Endothelial cell of umbilical vein (primary cell): ENCODE results near the gene ENDOG. TPM values are rescaled to one million over a fixed set of nuclear protein-coding genes. Genes with fewer than 3 reads are reported as not detected.
"Not testable (repeated sequence)": the region's sequence is repeated elsewhere in the genome, so short reads cannot be mapped to it uniquely, and the experiment has no call there.

Experiments used
- BruUV-seq: library from RNA; stranded (reverse); fragments of 400-500 nt; replicated peaks from 2 replicates; lab custom pipeline; 2021; lab: Mats Ljungman, UMichigan
- CTCF ChIA-PET: fragments of 300-600, 350-600 bp; sonication (Branson Sonifier 250); formaldehyde crosslinking; loops from one replicate; lab custom pipeline; 2021; ENCODE audit warnings: antibody characterized with exemption, inconsistent platforms; lab: Charles Lee
- POLR2A ChIA-PET: fragments of 300-600, 350-600 bp; sonication (Branson Sonifier 250); formaldehyde crosslinking; loops from one replicate; lab custom pipeline; 2021; ENCODE audit warnings: antibody characterized with exemption, inconsistent platforms; lab: Charles Lee
- DNase-seq: peaks from one replicate; pipeline ENCODE4 v3.0.0-alpha.2; 2011; ENCODE audit warnings: low read depth, low spot score
- FAIRE-seq: peaks from 2 replicates; lab custom pipeline; 2011; peaks lifted over from hg19 to GRCh38; lab: Jason Lieb, UNC
- H2AFZ ChIP-seq: 2 replicates; pipeline ENCODE4 v1.6.0; 2012; ENCODE audit warnings: low read depth, low read length, control low read depth, inconsistent platforms
- H3K27ac ChIP-seq: 2 replicates; pipeline ENCODE4 v1.5.1; 2011; ENCODE audit warnings: low read depth, mild to moderate bottlenecking, control low read depth, low read length, moderate library complexity; ENCODE audit not compliant: insufficient read depth
- H3K27me3 ChIP-seq, 2 experiments: 2 replicates each; pipeline versions ENCODE4 v1.6.0 to v1.6.1; 2011; ENCODE audit warnings: low read length in 2 of 2, mixed read lengths in 1 of 2; ENCODE audit not compliant: control insufficient read depth in 2 of 2, insufficient read depth in 2 of 2
- H3K36me3 ChIP-seq, 2 experiments: 2 replicates in 1 of 2; 3 replicates in 1 of 2; pipeline ENCODE4 v1.5.1; 2011; ENCODE audit warnings: low read length in 2 of 2, mild to moderate bottlenecking in 1 of 2, moderate library complexity in 1 of 2; ENCODE audit not compliant: control insufficient read depth in 2 of 2, insufficient read depth in 2 of 2; ENCODE audit errors: extremely low read depth in 1 of 2
- H3K4me1 ChIP-seq: 3 replicates; pipeline ENCODE4 v1.5.1; 2011; ENCODE audit warnings: mild to moderate bottlenecking, low read length; ENCODE audit not compliant: control insufficient read depth, insufficient read depth; ENCODE audit errors: extremely low read depth
- H3K4me2 ChIP-seq: 2 replicates; pipeline ENCODE4 v1.6.1; 2011; ENCODE audit warnings: low read length, control low read depth, mixed read lengths; ENCODE audit not compliant: insufficient read depth
- H3K4me3 ChIP-seq, 3 experiments: fragments of 200-600 bp in 1 of 3; sonication (generic), shearing (Covaris generic) in 1 of 3; replicated peaks in 1 of 3; 2 replicates each; pipeline ENCODE4 v1.5.1; 2011 to 2016; ENCODE audit warnings: control low read depth in 3 of 3, low read length in 3 of 3, mild to moderate bottlenecking in 2 of 3, inconsistent platforms in 1 of 3, low read depth in 1 of 3, moderate library complexity in 1 of 3; ENCODE audit not compliant: insufficient read depth in 1 of 3
- H3K79me2 ChIP-seq: 2 replicates; pipeline ENCODE4 v1.6.0; 2012; ENCODE audit warnings: low read length, inconsistent platforms; ENCODE audit not compliant: control insufficient read depth, insufficient read depth
- H3K9ac ChIP-seq: replicated peaks from 2 replicates; pipeline ENCODE3; 2011; ENCODE audit warnings: low read length, control low read depth; ENCODE audit not compliant: insufficient read depth; ENCODE audit errors: extremely low read depth
- H3K9me1 ChIP-seq: replicated peaks from 3 replicates; pipeline ENCODE4 v1.6.0; 2011; ENCODE audit warnings: mild to moderate bottlenecking, low read length; ENCODE audit not compliant: control insufficient read depth, insufficient read depth; ENCODE audit errors: extremely low read depth
- H3K9me3 ChIP-seq: replicated peaks from 2 replicates; pipeline ENCODE4 v1.5.1; 2012; ENCODE audit warnings: low read length, inconsistent platforms; ENCODE audit not compliant: control insufficient read depth, insufficient read depth
- H4K20me1 ChIP-seq: replicated peaks from 2 replicates; pipeline ENCODE3; 2011; ENCODE audit warnings: mild to moderate bottlenecking, low read length; ENCODE audit not compliant: control insufficient read depth, insufficient read depth; ENCODE audit errors: extremely low read depth
- EZH2 ChIP-seq: IDR thresholded peaks from 2 replicates; pipeline ENCODE4 v1.6.1; 2012; ENCODE audit warnings: borderline replicate concordance, low read depth, mild to moderate bottlenecking, moderate library complexity, low read length, inconsistent platforms; ENCODE audit not compliant: severe bottlenecking
- FOS ChIP-seq: IDR thresholded peaks from 2 replicates; pipeline ENCODE4 v1.6.1; 2011; ENCODE audit warnings: mild to moderate bottlenecking, low read length, moderate library complexity, borderline replicate concordance; ENCODE audit not compliant: insufficient read depth
- GATA2 ChIP-seq: IDR thresholded peaks from 2 replicates; pipeline ENCODE4 v1.7.0; 2011; ENCODE audit warnings: low read depth, mild to moderate bottlenecking, moderate library complexity, mixed read lengths, low read length; ENCODE audit not compliant: insufficient read length, insufficient read depth
- JUN ChIP-seq: IDR thresholded peaks from 2 replicates; pipeline ENCODE4 v1.6.1; 2011; ENCODE audit warnings: borderline replicate concordance, low read depth; ENCODE audit not compliant: insufficient read length, insufficient read depth
- MYC ChIP-seq: IDR thresholded peaks from one replicate; pipeline ENCODE4 v1.6.1; 2011; ENCODE audit warnings: mild to moderate bottlenecking, low read depth, low read length
- POLR2A ChIP-seq: IDR thresholded peaks from 2 replicates; pipeline ENCODE4 v1.6.1; 2012; ENCODE audit warnings: low read depth, mild to moderate bottlenecking, control low read depth, low read length
- POLR2AphosphoS5 ChIP-seq: IDR thresholded peaks from 2 replicates; pipeline ENCODE4 v1.6.1; 2012; ENCODE audit warnings: low read depth, mild to moderate bottlenecking, control low read depth, low read length, moderate library complexity; ENCODE audit not compliant: insufficient read depth
- dilution Hi-C: fragments of 300-500 bp; cut with MboI; formaldehyde crosslinking; loops from one replicate; pipeline ENCODE4 v1.15.0; 2019; ENCODE audit warnings: low sequenced_read_pairs; ENCODE audit not compliant: extremely low pct_ligation_motif_present
- intact Hi-C: fragments of 100-400 bp; cut with micrococcal nuclease; formaldehyde crosslinking; loops from one replicate; pipeline ENCODE4 v1.10.0; 2022
- polyA plus RNA-seq, 4 experiments: library from polyadenylated mRNA; depleted of rRNA in 3 of 4; stranded (reverse) in 3 of 4; unstranded in 1 of 4; fragments of >200 nt; gene quantifications; 2 replicates each; pipeline versions ENCODE4 v1.2.1 to v1.2.3, GENCODE V29; 2011 to 2012; ENCODE audit warnings: missing spikeins in 1 of 4
- total RNA-seq: library from RNA; stranded (reverse); gene quantifications from 2 replicates; pipeline ENCODE4 v1.2.3, GENCODE V29; 2021
- TF ChIP-seq, protein P1 (sequence below), 2 donors: IDR thresholded peaks; 1 replicate in 1 of 2; 2 replicates in 1 of 2; pipeline ENCODE4 v1.5.1; 2011; ENCODE audit warnings: low read length in 2 of 2, mild to moderate bottlenecking in 2 of 2, moderate library complexity in 2 of 2, control low read depth in 1 of 2, inconsistent platforms in 1 of 2, low read depth in 1 of 2; ENCODE audit not compliant: insufficient read depth in 1 of 2; ENCODE audit errors: extremely low read depth in 1 of 2
- TF ChIP-seq, protein P2 (sequence below): IDR thresholded peaks from 2 replicates; pipeline ENCODE4 v1.6.1; 2011; ENCODE audit not compliant: insufficient read depth, insufficient read length

Gene ENDOG
- total and polyA plus RNA-seq, 2 donors (not counting 3 experiments of a cell fraction or from before 2014, with no cell fraction given), result 18.0 to 21.1 TPM

DNA sequence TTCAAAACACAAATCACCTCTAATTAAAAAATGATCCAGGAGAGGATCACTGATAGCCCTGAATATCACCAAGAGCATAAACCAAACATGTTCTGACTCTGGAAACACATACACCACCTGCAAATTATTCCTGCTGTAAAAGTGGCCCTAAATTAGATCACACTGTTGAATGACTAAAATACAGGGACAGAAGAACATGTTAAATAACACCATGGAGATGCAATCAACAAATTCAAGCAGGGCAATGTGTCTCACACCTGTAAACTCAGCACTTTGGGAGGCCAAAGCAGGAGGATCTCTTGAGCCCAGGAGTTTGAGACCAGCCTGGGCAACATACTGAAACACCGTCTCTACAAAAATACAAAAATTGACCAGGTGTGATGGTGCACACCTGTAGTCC is 29.5 kb downstream of the ENDOG start:
- TF ChIP-seq POLR2AphosphoS5 (no peak), MYC (no peak), JUN (no peak), FOS (no peak), POLR2A (no peak), GATA2 (no peak), EZH2 (no peak)
- TF ChIP-seq, protein P1, sequence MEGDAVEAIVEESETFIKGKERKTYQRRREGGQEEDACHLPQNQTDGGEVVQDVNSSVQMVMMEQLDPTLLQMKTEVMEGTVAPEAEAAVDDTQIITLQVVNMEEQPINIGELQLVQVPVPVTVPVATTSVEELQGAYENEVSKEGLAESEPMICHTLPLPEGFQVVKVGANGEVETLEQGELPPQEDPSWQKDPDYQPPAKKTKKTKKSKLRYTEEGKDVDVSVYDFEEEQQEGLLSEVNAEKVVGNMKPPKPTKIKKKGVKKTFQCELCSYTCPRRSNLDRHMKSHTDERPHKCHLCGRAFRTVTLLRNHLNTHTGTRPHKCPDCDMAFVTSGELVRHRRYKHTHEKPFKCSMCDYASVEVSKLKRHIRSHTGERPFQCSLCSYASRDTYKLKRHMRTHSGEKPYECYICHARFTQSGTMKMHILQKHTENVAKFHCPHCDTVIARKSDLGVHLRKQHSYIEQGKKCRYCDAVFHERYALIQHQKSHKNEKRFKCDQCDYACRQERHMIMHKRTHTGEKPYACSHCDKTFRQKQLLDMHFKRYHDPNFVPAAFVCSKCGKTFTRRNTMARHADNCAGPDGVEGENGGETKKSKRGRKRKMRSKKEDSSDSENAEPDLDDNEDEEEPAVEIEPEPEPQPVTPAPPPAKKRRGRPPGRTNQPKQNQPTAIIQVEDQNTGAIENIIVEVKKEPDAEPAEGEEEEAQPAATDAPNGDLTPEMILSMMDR (IDR thresholded peaks at IDR 0.05; ENCODE audit: extremely low read depth in 1 of 2, insufficient read depth in 1 of 2, low read depth in 1 of 2, low read length in 2 of 2), result no peak
- TF ChIP-seq, protein P2, sequence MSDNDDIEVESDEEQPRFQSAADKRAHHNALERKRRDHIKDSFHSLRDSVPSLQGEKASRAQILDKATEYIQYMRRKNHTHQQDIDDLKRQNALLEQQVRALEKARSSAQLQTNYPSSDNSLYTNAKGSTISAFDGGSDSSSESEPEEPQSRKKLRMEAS, result no peak
- BruUV-seq, result no TSS peak
- CTCF ChIA-PET, result no interaction called here
- Histone ChIP-seq H3K9ac (no peak overlapping the region), H3K27me3 (no peaks in the 10 kb centered on the region), H3K4me2 (no peak overlapping the region), H3K79me2 (no peaks in the 10 kb centered on the region), H3K4me3 (no peak overlapping the region), H4K20me1 (no peaks in the 10 kb centered on the region), H3K9me1 (no peaks in the 10 kb centered on the region), H3K27ac (no peak overlapping the region), H3K9me3 (no peaks in the 10 kb centered on the region), H2AFZ (no peak overlapping the region), H3K4me1 (no peaks in the 10 kb centered on the region), H3K36me3 (no peaks in the 10 kb centered on the region)
- dilution Hi-C loops (no loop called here), intact Hi-C loops (no loop called here)
- DNase-seq, result no peak
- POLR2A ChIA-PET, result no interaction called here
- no peak for FAIRE-seq

- BruUV-seq, H3K4me2 ChIP-seq, H3K27me3 ChIP-seq, dilution Hi-C loops, POLR2A ChIA-PET, DNase-seq, FAIRE-seq, H3K9me1 ChIP-seq, H4K20me1 ChIP-seq, H3K27ac ChIP-seq, intact Hi-C loops, H2AFZ ChIP-seq, H3K4me3 ChIP-seq, H3K79me2 ChIP-seq, H3K4me1 ChIP-seq, H3K9me3 ChIP-seq, H3K36me3 ChIP-seq, H3K9ac ChIP-seq: not testable (repeated sequence)
- CTCF ChIA-PET, result interaction anchor here (1.7 kb wide), 1 partner anchor 155 kb away, joined by 12 read pairs; no protein-coding TSS in a partner anchor
These were observed 32.7 kb downstream of the ENDOG start for GRCh38 chr9:128851024-128851423.
